Measurements from ENCODE around the gene SCYGR6.

SCYGR6 gene

DNA sequence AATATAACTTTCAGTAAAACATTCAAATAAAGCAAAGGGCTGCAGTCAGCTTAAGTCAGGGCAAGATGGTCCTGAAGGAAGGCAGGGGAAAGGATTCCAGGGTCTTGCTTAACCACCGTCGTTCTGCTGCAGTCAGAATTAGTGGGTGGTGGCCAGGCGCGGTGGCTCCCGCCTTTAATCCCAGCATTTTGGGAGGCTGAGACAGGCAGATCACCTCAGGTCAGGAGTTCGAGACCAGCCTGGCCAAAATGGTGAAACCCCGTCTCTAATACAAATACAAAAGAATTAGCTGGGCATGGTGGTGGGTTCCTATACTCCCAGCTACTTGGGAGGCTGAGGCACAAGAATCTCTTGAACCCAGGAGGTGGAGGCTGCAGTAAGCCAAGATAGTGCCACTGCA is 13.6 kb downstream of the SCYGR6 start:
- no peak for DNase-seq

DNA sequence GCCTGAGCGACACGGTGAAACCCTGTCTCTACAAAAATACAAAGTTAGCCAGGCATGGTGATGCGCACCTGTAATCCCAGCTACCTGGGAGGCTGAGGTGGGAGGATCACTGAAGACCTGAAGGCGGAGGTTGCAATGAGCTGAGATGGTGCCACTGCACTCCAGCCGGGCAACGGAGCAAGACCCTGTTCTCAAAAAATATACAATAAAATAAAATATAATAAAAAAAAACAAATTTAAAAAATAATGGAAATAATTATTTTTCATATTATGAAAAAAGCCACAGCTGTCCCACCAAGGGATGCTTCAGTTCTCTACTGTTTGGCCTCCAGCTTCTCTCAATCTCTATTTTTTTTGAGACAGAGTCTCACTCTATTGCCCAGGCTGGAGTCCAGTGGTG is 17.2 kb downstream of the SCYGR6 start:
- no peak for DNase-seq

DNA sequence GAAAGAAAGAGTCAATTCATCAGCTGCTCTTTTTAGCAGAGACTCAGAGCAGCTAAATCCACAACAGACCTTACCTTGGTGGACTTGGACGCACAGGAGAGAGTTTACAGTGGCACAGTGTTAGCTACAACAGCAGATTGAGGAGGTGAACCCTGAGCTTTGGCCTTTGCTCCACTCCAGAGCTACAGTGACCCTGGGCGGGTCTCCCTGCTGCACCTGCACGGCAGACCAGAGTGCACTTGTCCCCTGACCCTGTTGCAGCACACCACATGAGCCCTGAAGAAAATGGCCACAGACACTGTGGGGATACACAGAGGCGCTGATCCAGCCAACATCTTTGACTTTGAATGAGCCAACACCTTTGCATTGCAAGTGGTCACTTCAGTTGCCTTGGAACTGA is 17.7 kb downstream of the SCYGR6 start:
- no peak for DNase-seq

DNA sequence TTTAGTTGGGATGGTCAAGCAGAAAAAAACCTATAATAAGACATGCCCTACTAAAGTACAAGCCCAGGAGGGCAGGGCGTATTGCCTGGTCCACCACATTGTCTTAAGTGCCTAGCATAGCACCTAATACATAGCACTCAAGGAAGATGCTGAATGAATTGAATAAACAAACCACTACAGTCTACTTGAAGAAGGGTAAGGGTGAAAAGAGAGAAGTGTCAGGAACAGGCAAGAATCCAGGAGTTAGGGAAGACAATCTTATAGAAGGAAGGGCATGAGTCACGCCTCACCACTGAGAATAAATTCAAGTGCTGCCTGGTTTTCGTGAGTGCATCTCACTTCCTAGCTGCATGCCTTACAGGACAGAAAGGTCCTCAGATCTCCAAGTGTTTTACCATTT is 20.6 kb downstream of the SCYGR6 start:
- no peak for DNase-seq

GRCh38 chr2:227703280-227703732 is 21.3 kb downstream of the SCYGR6 start:
- DNase-seq: no peak

DNA sequence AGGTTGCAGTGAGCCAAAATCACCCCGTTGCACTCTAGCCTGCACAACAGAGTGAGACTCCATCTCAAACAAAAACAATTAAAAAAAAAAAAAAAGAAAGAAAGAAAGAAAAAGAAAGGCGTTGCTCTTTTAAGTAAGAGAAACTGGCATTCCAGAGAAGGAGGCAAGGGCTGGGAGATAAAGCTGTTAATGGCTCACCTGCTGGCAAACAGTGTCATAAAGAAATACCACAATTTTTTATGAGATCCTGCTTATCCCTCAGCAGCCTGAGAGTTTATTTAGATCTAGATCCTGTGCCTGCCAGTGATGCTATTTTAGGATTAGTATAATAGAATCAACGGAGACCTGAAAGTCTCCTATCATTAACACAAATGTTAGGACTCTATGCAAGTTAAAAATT is 23.0 kb downstream of the SCYGR6 start:
- DNase-seq: no peak

GRCh38 chr2:227696990-227697679 is 27.4 kb downstream of the SCYGR6 start:
- DNase-seq: no peak

GRCh38 chr2:227687189-227687588 is 37.4 kb downstream of the SCYGR6 start:
- DNase-seq: no peak

DNA sequence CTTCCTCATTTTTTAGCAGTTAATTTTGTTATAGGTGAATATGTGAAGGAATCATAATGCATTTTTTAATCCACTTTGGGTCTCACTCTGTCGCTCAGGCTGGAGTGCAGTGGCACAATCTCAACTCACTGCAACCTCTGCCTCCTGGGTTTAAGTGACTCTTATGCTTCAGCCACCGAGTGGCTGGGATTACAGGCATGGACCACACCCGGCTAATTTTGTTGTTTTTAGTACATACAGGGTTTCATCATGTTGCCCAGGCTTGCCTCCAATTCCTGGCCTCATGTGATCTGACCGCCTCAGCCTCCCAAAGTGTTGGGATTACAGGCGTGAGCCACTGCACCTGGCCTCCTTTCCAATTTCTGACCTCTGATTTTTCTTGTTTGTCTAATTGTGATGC is 40.3 kb downstream of the SCYGR6 start:
- DNase-seq: no peak

DNA sequence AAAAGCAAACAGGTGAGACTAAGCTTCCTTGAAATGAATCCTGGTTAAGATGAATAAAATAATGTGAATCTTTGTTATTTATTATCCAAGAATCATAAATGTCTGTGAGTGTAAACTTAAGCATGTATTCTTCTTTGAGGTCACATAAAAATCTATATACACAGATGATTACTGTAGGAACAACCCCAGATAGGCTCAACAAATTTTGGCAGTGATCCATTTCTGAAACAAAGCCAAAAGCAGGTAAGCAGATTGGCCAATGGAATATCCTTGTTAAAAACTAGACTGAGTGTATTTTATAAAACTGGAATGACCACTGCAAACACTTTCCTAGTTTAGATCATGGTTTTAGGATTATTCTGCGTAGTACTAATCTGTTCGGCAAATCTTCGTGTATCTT is 46.6 kb downstream of the SCYGR6 start:
- DNase-seq: no peak

GRCh38 chr2:227674485-227674884 is 50.1 kb downstream of the SCYGR6 start:
- DNase-seq: no peak
